Heart left ventricle (tissue), 16 donors: ENCODE measurements around the gene DHX35. TPM values are rescaled to one million over a fixed set of nuclear protein-coding genes. Genes with fewer than 3 reads are reported as not detected.

Experiments used
- ATAC-seq, 4 donors: fragments of 200-7000 bp; cut with Tn5 transposase; one replicate each; pipeline ENCODE4 v1.9.1; 2020 to 2022; ENCODE audit warnings: moderate library complexity in 4 of 4, mild to moderate bottlenecking in 3 of 4, moderate number of reproducible peaks in 1 of 4
- DNase-seq, 5 donors: peaks; one replicate each; pipeline ENCODE4 v3.0.0-alpha.2; 2020
- H3K27ac ChIP-seq, 12 donors: fragments of 200-600 bp; sonication (generic) in 4 of 12; one replicate each; pipeline versions ENCODE4 v1.5.0 to v1.8.0; 2016 to 2022; ENCODE audit warnings: mild to moderate bottlenecking in 2 of 12
- H3K27me3 ChIP-seq, 9 donors: fragments of 200-600 bp; sonication (generic) in 2 of 9; one replicate each; pipeline versions ENCODE4 v1.5.1 to v1.8.0; 2016 to 2022; ENCODE audit warnings: mild to moderate bottlenecking in 3 of 9
- H3K36me3 ChIP-seq, 9 donors: fragments of 200-600 bp; sonication (generic) in 2 of 9; one replicate each; pipeline versions ENCODE4 v1.5.0 to v1.8.0; 2018 to 2022; ENCODE audit warnings: mild to moderate bottlenecking in 2 of 9
- H3K4me1 ChIP-seq, 12 donors: fragments of 200-600 bp; sonication (generic) in 4 of 12; one replicate each; pipeline versions ENCODE4 v1.5.0 to v1.8.0; 2016 to 2022; ENCODE audit warnings: mild to moderate bottlenecking in 3 of 12
- H3K4me3 ChIP-seq, 12 donors: fragments of 200-600 bp; sonication (generic) in 4 of 12; one replicate each; pipeline versions ENCODE4 v1.5.0 to v1.8.0; 2017 to 2022; ENCODE audit warnings: mild to moderate bottlenecking in 9 of 12, moderate library complexity in 4 of 12
- H3K9me3 ChIP-seq, 12 donors: fragments of 200-600 bp; sonication (generic) in 4 of 12; one replicate each; pipeline versions ENCODE4 v1.5.0 to v1.8.0; 2016 to 2022; ENCODE audit warnings: mild to moderate bottlenecking in 1 of 12
- POLR2A ChIP-seq, 2 donors: fragments of 450-650 bp; IDR thresholded peaks; one replicate each; pipeline ENCODE4 v1.6.1; 2017; ENCODE audit warnings: antibody characterized with exemption in 2 of 2, mild to moderate bottlenecking in 2 of 2, moderate library complexity in 2 of 2
- WGBS, 4 donors: extraction: QIAGEN DNeasy Blood & Tissue Kit in 2 of 4; methylation state at CpG; one replicate each; pipeline versions ENCODE4 v1.1.5 to v1.1.7; 2013 to 2018; 5-methylcytosine and 5-hydroxymethylcytosine counted together
- intact Hi-C, 10 donors: fragments of 100-400 bp; cut with DNase I; formaldehyde crosslinking; loops; one replicate each; pipeline versions ENCODE4 v1.11.1 to v1.14.2; 2022
- polyA plus RNA-seq, 2 donors: library from polyadenylated mRNA; stranded (reverse); fragments of 200-250 nt; gene quantifications; one replicate each; pipeline ENCODE4 v1.2.3, GENCODE V29; 2013
- total RNA-seq, 9 donors: library from RNA; depleted of rRNA in 2 of 9; stranded (reverse); fragments of >200 nt in 2 of 9; fragmentation: NEBNext Ultra II Directional in 3 of 9; extraction: Animal tissue kit (Norgen Biotek cat#: 25700) in 3 of 9; gene quantifications; one replicate each; pipeline versions ENCODE4 v1.1.0 to v1.2.4, GENCODE V29; 2016 to 2023
- TF ChIP-seq, protein P1 (sequence below), 12 donors: fragments of 200-600 bp; sonication (generic) in 4 of 12; IDR thresholded peaks; one replicate each; pipeline versions ENCODE4 v1.5.0 to v1.8.0; 2018 to 2022; ENCODE audit warnings: antibody characterized with exemption in 12 of 12, mild to moderate bottlenecking in 5 of 12
- donor health status: ischemic (EF 13 %, LVEDD 7.1; RV severe dilation, severe dysfunction).
- donor health status: healthy with polysubstance abuse.
- donor health status: DM: no; HTN: yes; CAD: no.
- donor health status: DM: no; HTN: no; CAD: no.
- donor health status: ischemic (EF 25% LVEDD 6.9; RV normal size, moderate dysfunction).
- donor health status: ischemic (EF 25% LVEDD 5.7; RV mildly dilated, moderate dysfunction).
- donor health status: healthy.
- donor health status: DM: yes; HTN: yes; CAD: no.
- donor health status: ischemic (EF 35%, LVEDD 5.7; RV mildly dilated, moderate dysfunction).
- donor health status: nonischemic (EF 11% LVEDD 7.7; RV severe dilation, severe dysfunction).
- donor health status: DM: yes; HTN: yes; CAD: no.
- donor health status: PGD.
- donor health status: ischemic (EF 29% LVEDD 5.4; RV normal size, mild dysfunction).
- donor health status: nonischemic (EF 23%, LVEDD 6.1; RV moderate dilation, normal function).

DHX35 gene
- total and polyA plus RNA-seq, 11 donors = 6.0 to 41.7 (median 11.1) TPM

DNA sequence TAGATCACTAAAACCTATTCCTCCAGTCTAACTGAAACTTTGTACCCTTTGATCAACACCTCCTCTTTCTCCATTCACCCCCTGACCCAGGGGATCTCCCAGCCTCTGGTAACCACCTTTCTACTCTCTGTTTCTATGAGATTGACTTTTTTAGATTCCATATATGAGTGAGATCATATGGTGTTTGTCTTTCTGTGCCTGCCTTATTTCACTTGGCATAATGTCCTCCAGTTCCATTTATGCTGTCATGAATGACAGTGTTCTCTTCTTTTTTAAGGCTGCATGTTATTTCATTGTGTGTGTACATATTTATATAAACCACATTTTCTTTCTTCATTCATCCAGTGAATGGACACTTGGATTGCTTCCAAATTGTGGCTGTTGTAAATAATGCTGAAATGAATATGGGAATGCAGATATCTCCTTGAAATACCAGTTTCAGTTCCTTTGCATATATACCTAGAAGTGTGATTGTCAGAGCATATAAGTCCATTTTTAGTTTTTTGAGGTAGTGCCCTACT lies 57.7 kb downstream of the DHX35 start:
- Histone ChIP-seq H3K4me1 (no peaks in the 10 kb centered on the region), H3K4me3 (no peak overlapping the region), H3K9me3 (no peaks in the 10 kb centered on the region), H3K27me3 (no peaks in the 10 kb centered on the region), H3K36me3 (peaks cover 0 to 97% (median 91%) of the 10 kb centered on the region in 9 donors), H3K27ac (no peak overlapping the region)
- TF ChIP-seq, protein P1, sequence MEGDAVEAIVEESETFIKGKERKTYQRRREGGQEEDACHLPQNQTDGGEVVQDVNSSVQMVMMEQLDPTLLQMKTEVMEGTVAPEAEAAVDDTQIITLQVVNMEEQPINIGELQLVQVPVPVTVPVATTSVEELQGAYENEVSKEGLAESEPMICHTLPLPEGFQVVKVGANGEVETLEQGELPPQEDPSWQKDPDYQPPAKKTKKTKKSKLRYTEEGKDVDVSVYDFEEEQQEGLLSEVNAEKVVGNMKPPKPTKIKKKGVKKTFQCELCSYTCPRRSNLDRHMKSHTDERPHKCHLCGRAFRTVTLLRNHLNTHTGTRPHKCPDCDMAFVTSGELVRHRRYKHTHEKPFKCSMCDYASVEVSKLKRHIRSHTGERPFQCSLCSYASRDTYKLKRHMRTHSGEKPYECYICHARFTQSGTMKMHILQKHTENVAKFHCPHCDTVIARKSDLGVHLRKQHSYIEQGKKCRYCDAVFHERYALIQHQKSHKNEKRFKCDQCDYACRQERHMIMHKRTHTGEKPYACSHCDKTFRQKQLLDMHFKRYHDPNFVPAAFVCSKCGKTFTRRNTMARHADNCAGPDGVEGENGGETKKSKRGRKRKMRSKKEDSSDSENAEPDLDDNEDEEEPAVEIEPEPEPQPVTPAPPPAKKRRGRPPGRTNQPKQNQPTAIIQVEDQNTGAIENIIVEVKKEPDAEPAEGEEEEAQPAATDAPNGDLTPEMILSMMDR (IDR thresholded peaks at IDR 0.05) = no peak
- no peak for TF ChIP-seq POLR2A (IDR thresholded peaks at IDR 0.05)
- ATAC-seq (no peak), DNase-seq (no peak)
- intact Hi-C loops = no loop called here

DNA sequence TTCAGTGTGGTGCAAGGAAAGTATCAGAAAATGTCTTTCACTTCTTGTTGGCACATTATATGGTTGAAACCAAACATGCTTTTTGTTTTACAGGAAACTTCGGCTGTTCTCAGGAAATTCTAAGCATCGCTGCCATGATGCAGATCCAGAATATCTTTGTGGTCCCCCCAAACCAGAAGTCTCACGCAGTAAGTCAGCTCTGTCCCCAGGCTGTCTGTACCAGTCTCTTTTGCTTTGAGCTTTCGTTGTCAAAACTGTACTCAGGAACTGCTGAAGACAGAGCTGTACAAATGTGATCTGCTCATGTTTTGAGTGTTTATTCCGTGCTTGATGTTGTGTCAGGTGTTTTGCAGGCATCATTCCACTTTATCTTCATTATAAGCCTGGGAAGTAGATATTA lies 59.6 kb downstream of the DHX35 start:
- WGBS, 4 donors = 93 to 96% (median 94%) methylated on average over 5 of the region's 5 CpGs
- DNase-seq (no peak), ATAC-seq (no peak)
- no peak for TF ChIP-seq POLR2A (IDR thresholded peaks at IDR 0.05)
- TF ChIP-seq, protein P1 (IDR thresholded peaks at IDR 0.05) = no peak
- peaks cover 0 to 98% (median 94%) of the 10 kb centered on the region in 9 donors for H3K36me3 ChIP-seq
- no peaks in the 10 kb centered on the region for H3K27me3 ChIP-seq
- H3K9me3 ChIP-seq = no peaks in the 10 kb centered on the region
- intact Hi-C loops = no loop called here
- no peak overlapping the region for H3K4me3 ChIP-seq
- no peaks in the 10 kb centered on the region for H3K4me1 ChIP-seq
- no peak overlapping the region for H3K27ac ChIP-seq

DNA sequence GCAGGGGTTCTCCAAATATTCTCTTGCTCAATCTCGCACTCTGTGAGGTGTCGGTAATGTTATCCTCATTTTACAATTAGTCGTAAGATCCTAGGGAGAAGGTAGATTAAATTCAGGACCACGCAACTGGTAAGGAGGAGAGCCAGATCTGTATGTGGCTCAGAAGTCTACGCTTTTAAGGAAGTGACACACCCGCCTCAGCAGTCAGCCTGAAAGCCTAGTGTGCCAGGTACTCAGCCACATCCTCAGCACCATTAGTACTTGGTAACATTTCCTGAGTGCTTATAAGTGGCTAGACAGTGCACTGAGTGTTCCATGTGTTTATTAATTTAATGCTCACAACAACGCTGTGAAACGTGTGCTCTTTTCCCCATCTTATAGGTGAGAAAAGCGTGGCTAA lies 63.7 kb downstream of the DHX35 start:
- no peaks in the 10 kb centered on the region for H3K27me3 ChIP-seq
- intact Hi-C loops = no loop called here
- peaks cover 0 to 100% (median 88%) of the 10 kb centered on the region in 9 donors for H3K36me3 ChIP-seq
- 91 to 94% (median 93%) methylated on average over 9 of the region's 9 CpGs for whole genome bisulfite sequencing, 4 donors
- no peak overlapping the region for H3K27ac ChIP-seq
- H3K4me1 ChIP-seq = no peaks in the 10 kb centered on the region
- ATAC-seq (no peak), DNase-seq (no peak)
- H3K9me3 ChIP-seq = no peaks in the 10 kb centered on the region
- no peak overlapping the region for H3K4me3 ChIP-seq
- TF ChIP-seq POLR2A (IDR thresholded peaks at IDR 0.05) = no peak
- TF ChIP-seq, protein P1 (IDR thresholded peaks at IDR 0.05) = no peak

DNA sequence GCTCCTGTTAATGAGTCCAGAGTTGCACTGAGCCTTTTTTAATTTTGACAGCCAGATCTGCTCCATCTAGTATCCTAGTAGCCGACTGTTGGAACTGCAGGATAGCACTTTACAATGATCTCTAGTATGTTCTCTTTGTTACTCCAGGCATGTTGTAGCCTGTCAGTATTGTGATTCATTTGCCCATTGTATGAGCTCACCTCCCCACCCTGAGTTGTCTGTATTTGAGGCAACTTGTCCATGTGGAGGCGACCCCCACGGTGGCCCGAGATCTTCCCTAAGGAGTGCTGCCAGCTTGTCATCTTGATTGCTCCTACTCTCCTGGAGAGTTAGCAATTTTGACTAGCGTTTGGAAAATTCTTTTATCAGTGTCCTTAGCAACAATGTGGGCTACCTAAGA lies 67.2 kb downstream of the DHX35 start:
- no peaks in the 10 kb centered on the region for H3K9me3 ChIP-seq
- H3K4me1 ChIP-seq = no peaks in the 10 kb centered on the region
- no peak overlapping the region for H3K27ac ChIP-seq
- H3K4me3 ChIP-seq = no peak overlapping the region
- TF ChIP-seq, protein P1 (IDR thresholded peaks at IDR 0.05) = no peak
- no peak for TF ChIP-seq POLR2A (IDR thresholded peaks at IDR 0.05)
- 84 to 92% (median 87%) methylated on average over 5 of the region's 5 CpGs for WGBS, 4 donors
- peaks cover 0 to 100% (median 86%) of the 10 kb centered on the region in 9 donors for H3K36me3 ChIP-seq
- ATAC-seq = no peak
- intact Hi-C loops = no loop called here
- no peaks in the 10 kb centered on the region for H3K27me3 ChIP-seq
- DNase-seq = no peak
